H1 (cell line): ENCODE data around the gene ERCC1. TPM values are rescaled to one million over a fixed set of nuclear protein-coding genes. Genes with fewer than 3 reads are reported as not detected.

ENCODE experiments used
- BCL11A ChIP-seq, 2 experiments: IDR thresholded peaks; one replicate each; pipeline ENCODE4 v1.6.1; 2011; ENCODE audit warnings: low read depth in 2 of 2, low read length in 2 of 2, mild to moderate bottlenecking in 2 of 2
- CHD1 ChIP-seq: IDR thresholded peaks from 2 replicates; pipeline ENCODE4 v1.6.1; 2012; ENCODE audit warnings: low read depth, low read length, improper control_type of control experiment
- CHD2 ChIP-seq: IDR thresholded peaks from 2 replicates; pipeline ENCODE4 v1.6.1; 2012; ENCODE audit warnings: low read length, improper control_type of control experiment
- CTBP2 ChIP-seq: IDR thresholded peaks from 2 replicates; pipeline ENCODE4 v1.7.0; 2011; ENCODE audit warnings: borderline replicate concordance, mild to moderate bottlenecking, moderate library complexity, mixed read lengths, low read length; ENCODE audit not compliant: insufficient read depth, insufficient read length
- JUN ChIP-seq: IDR thresholded peaks from 2 replicates; pipeline ENCODE4 v1.6.1; 2011; ENCODE audit warnings: low read depth, mild to moderate bottlenecking, improper control_type of control experiment, low read length
- NANOG ChIP-seq: IDR thresholded peaks from 2 replicates; pipeline ENCODE4 v1.6.1; 2011; ENCODE audit warnings: low read length, low read depth, mild to moderate bottlenecking, inconsistent platforms; ENCODE audit not compliant: insufficient read depth, poor library complexity, severe bottlenecking
- PHF8 ChIP-seq: fragments of 200-600 bp; sonication (generic); conservative IDR thresholded peaks from 2 replicates; pipeline ENCODE4 v1.7.1; 2012; ENCODE audit warnings: low read depth, mild to moderate bottlenecking, inconsistent platforms, low read length, moderate library complexity
- POU5F1 ChIP-seq: IDR thresholded peaks from 2 replicates; pipeline ENCODE4 v1.6.1; 2011; ENCODE audit warnings: low read depth, mild to moderate bottlenecking, low read length, moderate library complexity
- RFX5 ChIP-seq: IDR thresholded peaks from 2 replicates; pipeline ENCODE4 v1.6.1; 2011; ENCODE audit warnings: low read depth, low read length, improper control_type of control experiment, borderline replicate concordance
- RNF2 ChIP-seq: fragments of 200-900, 300-1000 bp; sonication (generic); IDR thresholded peaks from 2 replicates; pipeline ENCODE4 v1.7.1; 2016; ENCODE audit warnings: borderline replicate concordance, low read depth, mild to moderate bottlenecking, antibody characterized with exemption, low read length; ENCODE audit not compliant: poor library complexity, severe bottlenecking; ENCODE audit errors: missing control alignments
- ZNF274 ChIP-seq: IDR thresholded peaks from 2 replicates; pipeline ENCODE4 v1.7.0; 2012; ENCODE audit warnings: low read length, borderline replicate concordance; ENCODE audit errors: extremely low read depth
- polyA plus RNA-seq, 7 experiments: library from polyadenylated mRNA; depleted of rRNA in 3 of 7; stranded (reverse) in 5 of 7; unstranded in 2 of 7; fragments of >200 nt in 5 of 7; fragments of 200-250 nt in 2 of 7; gene quantifications; 1 replicate in 5 of 7; 2 replicates in 1 of 7; 4 replicates in 1 of 7; pipeline versions ENCODE4 v1.2.1 to v1.2.3, GENCODE V29; 2011 to 2013; ENCODE audit warnings: missing spikeins in 2 of 7, mixed read lengths in 2 of 7
- total RNA-seq: library from RNA; stranded (reverse); fragmentation: NEBNext Ultra II Directional; extraction: Animal tissue kit (Norgen Biotek cat#: 25700); gene quantifications from 2 replicates; pipeline ENCODE4 v1.2.1, GENCODE V29; 2021
- TF ChIP-seq, protein P1 (sequence below): IDR thresholded peaks from 2 replicates; pipeline ENCODE4 v1.6.1; 2012; ENCODE audit warnings: inconsistent platforms

Gene ERCC1
- total and polyA plus RNA-seq, 2 of the 8 experiments (the other 6 are each of a cell fraction or from before 2014, with no cell fraction given) = 44.7 to 94.2 TPM

DNA sequence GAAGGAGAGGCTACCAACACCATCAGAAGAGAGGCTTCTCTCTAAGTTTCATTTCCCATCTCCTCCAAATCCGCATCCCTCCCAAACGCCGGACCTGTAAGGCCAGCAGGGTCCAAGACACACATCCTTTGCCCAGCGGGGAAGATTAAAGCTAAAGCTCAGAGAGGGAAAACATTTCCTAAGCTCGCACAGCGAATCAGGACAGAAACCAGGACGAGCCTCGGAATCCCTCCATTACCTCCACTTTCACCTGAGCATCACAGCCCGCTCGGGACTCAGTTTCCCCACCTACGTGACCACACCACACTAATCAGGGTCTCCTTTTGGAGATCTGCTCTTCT is 43.4 kb upstream of the ERCC1 start (continued):
- no peak for TF ChIP-seq CHD2
- TF ChIP-seq POU5F1 = no peak
- no peak for TF ChIP-seq ZNF274
- no peak for TF ChIP-seq CTBP2
- 0 out of 2 replicates have a peak, but pooled peaks have one; percentile 41 for TF ChIP-seq PHF8
- no peak for TF ChIP-seq CHD1
- TF ChIP-seq, protein P1, sequence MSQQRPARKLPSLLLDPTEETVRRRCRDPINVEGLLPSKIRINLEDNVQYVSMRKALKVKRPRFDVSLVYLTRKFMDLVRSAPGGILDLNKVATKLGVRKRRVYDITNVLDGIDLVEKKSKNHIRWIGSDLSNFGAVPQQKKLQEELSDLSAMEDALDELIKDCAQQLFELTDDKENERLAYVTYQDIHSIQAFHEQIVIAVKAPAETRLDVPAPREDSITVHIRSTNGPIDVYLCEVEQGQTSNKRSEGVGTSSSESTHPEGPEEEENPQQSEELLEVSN = 0 out of 2 replicates have a peak, but pooled peaks have one; percentile 2
- TF ChIP-seq BCL11A (IDR thresholded peaks at IDR 0.05; ENCODE audit: low read depth in 2 of 2, low read length in 2 of 2) = no peak
- no peak for TF ChIP-seq RNF2
- no peak for TF ChIP-seq JUN
- TF ChIP-seq RFX5 = no peak
- TF ChIP-seq NANOG = no peak
- TF ChIP-seq, all 59 proteins: peak for 5
